HG03066 (cell line): ENCODE measurements around the gene ZNF460.

Source experiments
- ATAC-seq: cut with Tn5 transposase; IDR thresholded peaks from one replicate; pipeline ENCODE4 v1.9.1; 2021; ENCODE audit warnings: low read depth; ENCODE audit not compliant: unreplicated experiment

ZNF460 gene

GRCh38 chr19:57338877-57339276 lies 58.6 kb downstream of the ZNF460 start:
- ATAC-seq, result no peak

- ATAC-seq, result no peak
These were observed 62.3 kb downstream of the ZNF460 start for GRCh38 chr19:57342582-57342981.
